Naive thymus-derived CD4-positive, alpha-beta T cell (primary cell): ENCODE data around the gene SLC17A5. TPM values are rescaled to one million over a fixed set of nuclear protein-coding genes. Genes with fewer than 3 reads are reported as not detected.

ENCODE experiments used
- ATAC-seq: fragments of 150-1000 bp; cut with Tn5 transposase; 2 replicates; pipeline ENCODE4 v1.10.0; 2021; ENCODE audit warnings: mild to moderate bottlenecking, moderate library complexity
- CTCF ChIA-PET: fragments of 350-600 bp; sonication (Branson Sonifier 250); formaldehyde crosslinking; loops from one replicate; lab custom pipeline; 2021; ENCODE audit warnings: antibody characterized with exemption; lab: Charles Lee
- POLR2A ChIA-PET: fragments of 350-600 bp; sonication (Branson Sonifier 250); formaldehyde crosslinking; loops from one replicate; lab custom pipeline; 2021; ENCODE audit warnings: antibody characterized with exemption, inconsistent platforms; lab: Charles Lee
- DNase-seq, 9 donors: peaks; one replicate each; pipeline versions ENCODE4 v3.0.0 to v3.0.0-alpha.2; 2020 to 2022; ENCODE audit warnings: mixed read lengths in 1 of 9
- H3K27ac ChIP-seq: one replicate; pipeline ENCODE4 v1.7.0; 2013; ENCODE audit warnings: mild to moderate bottlenecking, low read depth, low read length, moderate library complexity
- H3K27me3 ChIP-seq, 2 donors: one replicate each; pipeline ENCODE4 v1.7.0; 2013; ENCODE audit warnings: low read length in 2 of 2, mild to moderate bottlenecking in 2 of 2, moderate library complexity in 2 of 2; ENCODE audit not compliant: control insufficient read depth in 2 of 2, insufficient read depth in 2 of 2
- H3K36me3 ChIP-seq, 3 experiments: 1 replicate in 2 of 3; 2 replicates in 1 of 3; pipeline ENCODE4 v1.7.0; 2013; ENCODE audit warnings: low read length in 3 of 3, mild to moderate bottlenecking in 3 of 3, moderate library complexity in 1 of 3; ENCODE audit not compliant: insufficient read depth in 3 of 3, control insufficient read depth in 2 of 3
- H3K4me1 ChIP-seq, 2 donors: one replicate each; pipeline ENCODE4 v1.7.0; 2013; ENCODE audit warnings: low read length in 2 of 2, mild to moderate bottlenecking in 2 of 2, moderate library complexity in 1 of 2; ENCODE audit not compliant: control insufficient read depth in 2 of 2, insufficient read depth in 2 of 2
- H3K4me3 ChIP-seq: 2 replicates; pipeline ENCODE4 v1.7.0; 2013; ENCODE audit warnings: mild to moderate bottlenecking, low read length
- H3K9me3 ChIP-seq, 3 experiments: 1 replicate in 2 of 3; 2 replicates in 1 of 3; pipeline ENCODE4 v1.7.0; 2013; ENCODE audit warnings: low read length in 3 of 3; ENCODE audit not compliant: control insufficient read depth in 2 of 3
- H3K27ac Mint-ChIP-seq, 9 donors: one replicate each; pipeline ENCODE4 v1.8.0; 2020 to 2022; ENCODE audit warnings: mixed read lengths in 9 of 9, mild to moderate bottlenecking in 8 of 9, moderate library complexity in 5 of 9, inconsistent platforms in 2 of 9
- H3K27me3 Mint-ChIP-seq, 5 donors: one replicate each; pipeline ENCODE4 v1.8.0; 2021 to 2022; ENCODE audit warnings: mixed read lengths in 5 of 5, mild to moderate bottlenecking in 1 of 5
- H3K36me3 Mint-ChIP-seq, 5 donors: one replicate each; pipeline ENCODE4 v1.8.0; 2020 to 2022; ENCODE audit warnings: mixed read lengths in 5 of 5, mild to moderate bottlenecking in 3 of 5, inconsistent platforms in 1 of 5
- H3K4me1 Mint-ChIP-seq, 7 donors: one replicate each; pipeline ENCODE4 v1.8.0; 2020 to 2022; ENCODE audit warnings: mixed read lengths in 7 of 7, mild to moderate bottlenecking in 3 of 7, inconsistent platforms in 1 of 7
- H3K4me3 Mint-ChIP-seq, 10 donors: one replicate each; pipeline ENCODE4 v1.8.0; 2020 to 2022; ENCODE audit warnings: mild to moderate bottlenecking in 10 of 10, mixed read lengths in 10 of 10, moderate library complexity in 6 of 10, inconsistent platforms in 2 of 10
- H3K9me3 Mint-ChIP-seq, 11 donors: one replicate each; pipeline ENCODE4 v1.8.0; 2020 to 2022; ENCODE audit warnings: mixed read lengths in 11 of 11, mild to moderate bottlenecking in 4 of 11, inconsistent platforms in 1 of 11, moderate library complexity in 1 of 11
- intact Hi-C, 2 donors: fragments of 100-400 bp; cut with micrococcal nuclease; formaldehyde crosslinking; loops; one replicate each; pipeline ENCODE4 v1.15.1; 2023
- polyA plus RNA-seq, 2 donors: library from polyadenylated mRNA; unstranded; fragments of 300-500 nt; fragmentation: Illumina TruSeq; gene quantifications; one replicate each; pipeline ENCODE4 v1.2.3, GENCODE V29; 2021
- total RNA-seq, 6 experiments: library from RNA in 5 of 6; stranded (reverse) in 5 of 6; gene quantifications; 1 replicate in 5 of 6; 2 replicates in 1 of 6; pipeline ENCODE4 v1.2.3 and lab custom pipeline; 2021 to 2026

Gene SLC17A5
- total RNA-seq: 10 to 100 TPM in 2 of 5 experiments, 1 to 10 TPM in 3; 6.0 to 13.8 (median 8.9) TPM
- polyA plus RNA-seq: 1 to 10 TPM; 7.9 to 8.6 TPM
- total RNA-seq (lab: John Stamatoyannopoulos, UW): 12.2 reads per million, percentile 40 among the genes with 10 or more reads in this experiment

GRCh38 chr6:73653571-73654424 is at the start of gene SLC17A5:
Gene SLC17A5 (minus strand): TSS chr6:73653992. CDS start chr6:73653886, 106 bp downstream.
- no peaks in the 10 kb centered on the region for H3K9me3 ChIP-seq

GRCh38 chr6:73703466-73703865 is 49.7 kb upstream of the SLC17A5 start:
- H3K36me3 Mint-ChIP-seq: peaks cover 0 to 23% (median 0%) of the 10 kb centered on the region in 5 donors
- H3K4me3 Mint-ChIP-seq: no peak overlapping the region
- Histone ChIP-seq H3K4me3 (no peak overlapping the region), H3K9me3 (no peaks in the 10 kb centered on the region), H3K36me3 (no peaks in the 10 kb centered on the region), H3K27me3 (no peaks in the 10 kb centered on the region), H3K27ac (no peak overlapping the region), H3K4me1 (no peaks in the 10 kb centered on the region)
- H3K4me1 Mint-ChIP-seq: peaks cover 0 to 22% (median 0%) of the 10 kb centered on the region in 7 donors
- H3K9me3 Mint-ChIP-seq: no peaks in the 10 kb centered on the region
- DNase-seq (no peak), ATAC-seq (no peak)
- H3K27ac Mint-ChIP-seq: no peak overlapping the region
- CTCF ChIA-PET: no interaction called here
- H3K27me3 Mint-ChIP-seq: peaks cover 0 to 13% (median 3%) of the 10 kb centered on the region in 5 donors
- POLR2A ChIA-PET: no interaction called here
- intact Hi-C loops: no loop called here

More at GRCh38 chr6:73653571-73654424, at the start of gene SLC17A5:
- H3K9me3 Mint-ChIP-seq: peaks cover 0 to 2% (median 0%) of the 10 kb centered on the region in 11 donors
- H3K4me1 ChIP-seq: peaks cover 10 to 13% of the 10 kb centered on the region in 2 donors
- H3K27me3 Mint-ChIP-seq: no peaks in the 10 kb centered on the region
- H3K27me3 ChIP-seq: no peaks in the 10 kb centered on the region
- POLR2A ChIA-PET: interaction anchor here (0.6 to 4.4 kb wide), 19 partner anchors 8 to 1948 kb away, joined by 3 to 92 read pairs (median 4); partner anchors contain the start of genes EEF1A1, MTO1 and SENP6
- CTCF ChIA-PET: interaction anchor here (0.7 to 2.1 kb wide), 8 partner anchors 12 to 274 kb away, joined by 3 to 6 read pairs (median 4); partner anchors contain the start of gene MTO1
- intact Hi-C loops: loop anchor here (1.0 to 5.0 kb wide), 13 partner anchors 22 to 1949 kb away; partner anchors contain the start of genes EEF1A1 (in 2 of the 2), MTO1 (in 2 of the 2), TMEM30A (in 2 of the 2) and CGAS (in 1 of the 2)
- H3K4me1 Mint-ChIP-seq: peaks cover 17 to 42% (median 37%) of the 10 kb centered on the region in 7 donors
- peak within 1 kb of the TSS; percentile 95 to 100 (median 98) for H3K4me3 Mint-ChIP-seq
- H3K27ac Mint-ChIP-seq: peak within 1 kb of the TSS; percentile 90 to 99 (median 97)
- H3K27ac ChIP-seq: peak within 1 kb of the TSS; percentile 99
- peak; percentile 95 for ATAC-seq
- peak within 1 kb of the TSS; percentile 99 for H3K4me3 ChIP-seq
- H3K36me3 Mint-ChIP-seq: peaks cover 4 to 7% (median 6%) of the 10 kb centered on the region in 5 donors
- DNase-seq: peak; percentile 76 to 89 (median 82)
- peaks cover 0 to 14% (median 0%) of the 10 kb centered on the region in 3 experiments for H3K36me3 ChIP-seq

GRCh38 chr6:73702444-73702843 is 48.7 kb upstream of the SLC17A5 start:
- no peak overlapping the region for H3K27ac ChIP-seq
- ChIA-PET CTCF (no interaction called here), POLR2A (no interaction called here)
- H3K27ac Mint-ChIP-seq: no peak overlapping the region
- no peaks in the 10 kb centered on the region for H3K36me3 ChIP-seq
- intact Hi-C loops: no loop called here
- peaks cover 0 to 29% (median 5%) of the 10 kb centered on the region in 7 donors for H3K4me1 Mint-ChIP-seq
- H3K4me1 ChIP-seq: peaks cover 0 to 5% of the 10 kb centered on the region in 2 donors
- no peaks in the 10 kb centered on the region for H3K9me3 Mint-ChIP-seq
- no peaks in the 10 kb centered on the region for H3K27me3 ChIP-seq
- H3K4me3 Mint-ChIP-seq: no peak overlapping the region
- ATAC-seq (no peak), DNase-seq (no peak)
- H3K36me3 Mint-ChIP-seq: peaks cover 0 to 25% (median 0%) of the 10 kb centered on the region in 5 donors
- H3K27me3 Mint-ChIP-seq: peaks cover 0 to 20% (median 5%) of the 10 kb centered on the region in 5 donors
- H3K4me3 ChIP-seq: no peak overlapping the region
- H3K9me3 ChIP-seq: no peaks in the 10 kb centered on the region

GRCh38 chr6:73699676-73700459 is 46.1 kb upstream of the SLC17A5 start:
- no peak overlapping the region for H3K27ac ChIP-seq
- H3K4me3 ChIP-seq: no peak overlapping the region
- Mint-ChIP-seq H3K4me1 (peaks cover 5 to 42% (median 25%) of the 10 kb centered on the region in 7 donors), H3K27me3 (peaks cover 0 to 29% (median 9%) of the 10 kb centered on the region in 5 donors), H3K9me3 (no peaks in the 10 kb centered on the region), H3K27ac (no peak overlapping the region), H3K36me3 (peaks cover 0 to 27% (median 0%) of the 10 kb centered on the region in 5 donors), H3K4me3 (no peak overlapping the region)
- H3K36me3 ChIP-seq: no peaks in the 10 kb centered on the region
- ChIA-PET CTCF (no interaction called here), POLR2A (interaction anchor here (0.6 kb wide), 1 partner anchor 27 kb away, joined by 3 read pairs; no protein-coding TSS in a partner anchor)
- ATAC-seq: no peak
- intact Hi-C loops: no loop called here
- no peaks in the 10 kb centered on the region for H3K9me3 ChIP-seq
- H3K4me1 ChIP-seq: peaks cover 0 to 6% of the 10 kb centered on the region in 2 donors
- no peak for DNase-seq
- no peaks in the 10 kb centered on the region for H3K27me3 ChIP-seq

- peak overlapping the region in 9 of 10 donors; percentile 84 to 94 (median 89) for H3K4me3 Mint-ChIP-seq
- no peaks in the 10 kb centered on the region for H3K27me3 ChIP-seq
- CTCF ChIA-PET: no interaction called here
- no peak overlapping the region for H3K4me3 ChIP-seq
- no peaks in the 10 kb centered on the region for H3K36me3 ChIP-seq
- intact Hi-C loops: loop anchor here in 1 of 2 donors (1.0 kb wide), 1 partner anchor 36 kb away; no protein-coding TSS in a partner anchor
- POLR2A ChIA-PET: interaction anchor here (0.6 kb wide), 1 partner anchor 43 kb away, joined by 3 read pairs; no protein-coding TSS in a partner anchor
- DNase-seq (no peak), ATAC-seq (no peak)
- H3K9me3 Mint-ChIP-seq: peaks cover 0 to 7% (median 0%) of the 10 kb centered on the region in 11 donors
- no peak overlapping the region for H3K27ac ChIP-seq
- H3K4me1 Mint-ChIP-seq: peaks cover 5 to 43% (median 25%) of the 10 kb centered on the region in 7 donors
- peaks cover 0 to 23% (median 0%) of the 10 kb centered on the region in 5 donors for H3K36me3 Mint-ChIP-seq
- peaks cover 0 to 6% of the 10 kb centered on the region in 2 donors for H3K4me1 ChIP-seq
- peak overlapping the region in 5 of 9 donors; percentile 14 to 94 (median 23) for H3K27ac Mint-ChIP-seq
- no peaks in the 10 kb centered on the region for H3K9me3 ChIP-seq
- H3K27me3 Mint-ChIP-seq: peaks cover 0 to 33% (median 18%) of the 10 kb centered on the region in 5 donors
Observed at GRCh38 chr6:73696966-73697655, 43.3 kb upstream of the SLC17A5 start.
